Measurements from ENCODE around the gene ARRB1.
"Not testable (repeated sequence)": the region's sequence is repeated elsewhere in the genome, so short reads cannot be mapped to it uniquely, and the experiment has no call there.

The ARRB1 gene

DNA sequence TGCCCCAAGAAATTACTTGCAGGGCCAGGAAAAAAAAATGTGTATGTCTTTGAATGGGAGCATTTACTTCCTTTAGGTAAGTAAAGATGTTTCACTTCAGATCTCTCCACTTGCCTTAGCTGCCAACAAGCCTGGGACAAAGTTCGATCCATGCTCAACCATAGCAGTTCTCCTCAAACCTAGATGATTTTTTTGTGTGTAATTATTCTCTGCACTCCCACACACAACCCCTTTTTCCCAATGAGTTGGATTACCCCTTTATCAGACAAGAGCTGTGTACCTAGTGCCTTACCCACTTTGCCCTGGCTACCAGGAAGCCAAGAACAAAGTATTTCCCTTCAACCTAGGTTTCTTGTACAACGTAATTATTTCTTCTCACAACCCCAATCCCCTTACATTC lies 75.3 kb downstream of the ARRB1 start:
- no peak for DNase-seq (ENCODE audit: low read depth in 3 of 3)

GRCh38 chr11:75275581-75275980 lies 75.9 kb downstream of the ARRB1 start:
- peak; percentile 24 to 54 (median 38) for DNase-seq (ENCODE audit: low read depth in 3 of 3)

DNA sequence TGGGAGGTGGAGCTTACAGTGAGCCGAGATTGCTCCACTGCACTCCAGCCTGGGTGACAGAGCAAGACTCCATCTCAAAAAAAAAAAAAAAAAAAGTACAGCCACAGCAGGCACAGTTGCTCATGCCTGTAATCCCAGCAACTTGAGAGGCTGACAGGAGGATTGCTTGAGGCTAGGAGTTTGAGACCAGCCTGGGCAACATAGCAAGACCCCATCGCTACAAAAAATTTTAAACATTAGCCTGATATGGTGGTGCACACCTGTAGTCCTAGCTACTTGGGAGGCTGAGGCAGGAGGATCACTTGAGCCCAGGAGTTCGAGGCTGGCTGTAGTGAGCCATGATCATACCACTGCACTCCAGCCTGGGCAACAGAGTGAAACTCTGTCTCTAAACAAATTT lies 76.7 kb downstream of the ARRB1 start:
- DNase-seq (ENCODE audit: low read depth in 3 of 3) = not testable (repeated sequence)

DNA sequence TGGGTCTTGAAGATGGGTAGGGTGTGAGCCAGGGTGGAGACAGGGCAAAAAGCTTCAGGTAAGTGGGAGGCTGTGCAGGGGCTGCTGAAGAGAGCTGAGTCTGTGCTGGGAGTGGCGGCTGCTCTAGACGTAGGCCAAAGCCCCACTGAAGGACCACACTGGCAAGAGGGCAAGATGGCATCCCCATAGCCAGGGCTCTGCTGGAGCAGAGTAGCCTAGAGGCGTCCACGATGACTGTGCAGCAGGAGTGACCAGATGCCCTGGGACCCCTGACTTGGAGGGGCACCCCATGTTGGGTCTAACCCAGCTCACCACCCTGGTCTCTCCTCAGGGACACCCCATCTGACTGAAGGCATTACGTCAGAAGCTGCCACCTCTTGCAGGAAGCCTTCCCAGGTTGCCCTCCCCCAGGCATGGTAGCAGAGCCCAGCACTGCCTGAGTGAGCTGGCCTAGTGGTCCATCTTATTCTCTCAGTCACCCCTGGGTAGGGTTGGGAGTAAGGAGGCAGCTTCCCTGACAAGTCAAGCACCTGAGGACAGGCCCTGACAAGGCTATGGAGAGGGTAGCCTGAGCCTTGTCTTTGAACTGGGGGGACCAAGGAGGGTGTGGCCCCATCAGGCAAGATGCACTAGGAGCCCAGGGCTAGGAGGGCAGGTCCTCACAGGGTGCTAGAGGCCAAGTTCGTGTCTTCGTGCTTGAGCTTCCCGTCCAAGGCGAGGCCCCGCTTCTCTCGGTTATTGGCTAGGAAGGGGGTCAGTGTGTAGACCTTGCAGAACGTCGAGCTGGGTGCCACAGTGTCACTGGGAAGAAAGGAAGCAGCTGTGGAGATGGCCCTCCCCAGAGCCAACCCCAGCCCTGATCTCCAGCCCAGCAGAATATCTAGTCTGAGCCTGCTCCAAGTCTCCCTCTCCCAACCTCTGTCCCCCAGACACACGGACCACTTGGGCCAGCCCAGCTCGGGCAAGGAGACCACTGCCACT lies 77.8 kb downstream of the ARRB1 start:
- no peak for DNase-seq (ENCODE audit: low read depth in 3 of 3)

GRCh38 chr11:75272821-75273301 lies 78.6 kb downstream of the ARRB1 start:
- no peak for DNase-seq (ENCODE audit: low read depth in 3 of 3)

DNA sequence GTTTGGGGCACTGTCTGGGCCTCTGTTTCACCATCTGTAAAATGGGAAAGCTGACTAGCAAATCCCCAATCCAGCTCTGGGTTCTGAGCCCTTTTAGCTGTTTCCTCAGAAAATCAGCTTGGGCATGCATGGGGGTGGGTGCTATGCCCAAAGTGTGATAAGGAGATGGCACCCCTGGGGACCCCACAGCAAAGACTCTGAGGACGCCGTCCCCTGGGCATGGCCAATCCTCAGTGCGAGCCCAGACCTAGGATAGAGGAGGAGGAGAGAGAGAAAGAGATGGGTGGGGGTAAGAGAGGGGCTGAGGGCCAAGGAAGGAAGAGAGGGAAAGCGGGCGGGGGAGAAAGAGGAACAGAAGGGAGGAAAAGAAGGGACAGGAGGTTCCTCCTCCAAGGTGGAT lies 79.1 kb downstream of the ARRB1 start:
- DNase-seq (ENCODE audit: low read depth in 3 of 3) = no peak

GRCh38 chr11:75271730-75272129 lies 79.7 kb downstream of the ARRB1 start:
- DNase-seq (ENCODE audit: low read depth in 3 of 3) = no peak

DNA sequence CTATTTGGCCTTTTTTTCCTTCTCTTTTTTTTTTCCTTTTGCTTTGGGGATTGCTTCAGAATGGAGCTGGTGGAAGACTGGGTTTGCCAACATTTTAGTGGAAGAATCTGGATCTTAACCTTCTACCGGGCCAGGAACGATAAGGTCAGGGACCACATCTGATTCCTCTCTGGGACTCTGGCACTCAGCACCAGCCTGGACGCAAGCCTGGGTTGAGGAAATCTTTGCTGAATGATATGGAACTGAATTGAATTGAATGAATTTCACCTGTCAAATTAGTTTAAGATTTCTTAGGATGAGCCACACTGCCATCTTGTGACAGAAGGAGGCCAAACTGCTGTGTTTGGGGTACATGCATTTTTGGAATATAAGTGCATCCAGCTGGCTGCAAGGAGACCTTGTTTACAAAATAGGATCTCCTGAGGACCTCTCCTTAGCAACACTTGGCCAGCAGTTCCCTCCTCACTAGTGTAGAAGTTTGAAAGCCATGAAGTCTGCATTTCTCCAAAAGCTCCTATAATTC lies 80.5 kb downstream of the ARRB1 start:
- no peak for DNase-seq (ENCODE audit: low read depth in 3 of 3)

DNA sequence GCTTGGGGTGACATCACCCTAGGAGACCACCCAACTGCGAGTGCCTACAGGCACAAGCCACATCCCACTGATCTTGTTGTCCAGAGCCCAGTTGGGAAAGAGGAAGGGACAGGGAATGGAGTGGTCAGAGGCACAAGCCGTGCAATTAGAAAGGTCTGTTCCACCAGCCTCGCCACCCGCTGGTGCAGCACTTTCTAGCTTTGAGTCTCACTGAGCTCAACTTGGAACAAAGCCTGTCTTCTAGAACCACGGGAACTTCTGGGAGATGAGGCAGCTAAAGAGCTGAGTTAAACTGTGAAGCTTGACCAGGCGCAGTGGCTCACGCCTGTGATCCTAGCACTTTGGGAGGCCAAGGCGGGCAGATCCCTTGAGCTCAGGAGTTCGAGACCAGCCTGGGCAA lies 81.6 kb downstream of the ARRB1 start:
- no peak for DNase-seq (ENCODE audit: low read depth in 3 of 3)

DNA sequence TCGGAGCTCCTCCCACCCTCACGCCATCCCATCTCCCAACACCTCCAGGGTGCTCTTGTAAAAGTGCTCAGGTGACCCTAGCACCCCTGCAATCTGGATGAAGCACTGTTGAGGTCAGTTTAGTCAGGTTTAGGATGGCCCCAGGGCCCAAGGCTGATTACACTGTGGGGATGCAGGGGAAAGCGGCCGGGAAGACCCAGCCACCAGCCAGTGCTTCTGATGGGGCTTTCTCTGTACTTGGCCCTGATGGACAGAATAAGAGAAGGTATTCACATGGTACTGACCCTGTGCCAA lies 82.1 kb downstream of the ARRB1 start:
- DNase-seq (ENCODE audit: low read depth in 3 of 3) = no peak

DNA sequence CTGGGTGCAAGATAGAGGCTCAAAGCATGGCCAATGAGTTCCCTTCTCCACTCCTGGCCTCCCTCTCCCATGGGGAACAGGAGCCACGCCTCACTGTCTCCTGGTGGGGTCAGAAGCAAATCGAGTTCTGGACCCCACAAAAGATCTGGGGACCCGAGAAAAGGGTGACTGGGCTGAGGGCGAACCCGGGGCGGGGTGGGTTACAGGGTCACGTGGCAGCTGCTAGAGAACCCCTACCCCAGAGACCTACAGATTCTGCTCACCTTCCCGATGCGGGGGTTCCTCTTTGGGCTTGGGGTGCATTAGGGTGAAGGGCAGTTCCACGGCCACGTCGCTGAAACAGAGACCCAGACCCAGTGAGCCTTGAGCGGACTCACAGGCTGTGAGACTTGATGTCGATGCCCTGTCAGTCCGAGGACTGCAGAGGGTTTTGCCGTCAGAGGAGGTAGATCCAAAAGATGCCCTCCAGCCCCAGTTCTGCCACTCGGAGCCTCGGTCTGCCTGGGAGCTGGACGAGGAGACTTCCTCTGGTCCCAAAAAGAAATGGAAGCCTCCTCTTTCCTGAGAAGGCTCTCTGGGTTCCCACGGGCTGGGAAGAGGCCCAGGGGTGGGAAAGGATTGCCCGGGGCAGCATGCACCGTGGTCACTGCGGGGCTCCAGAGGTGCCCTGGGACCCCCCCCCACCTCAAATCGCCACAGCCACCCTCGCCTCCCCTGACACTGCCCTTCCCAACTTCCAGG lies 82.7 kb downstream of the ARRB1 start:
- no peak for DNase-seq (ENCODE audit: low read depth in 3 of 3)

DNA sequence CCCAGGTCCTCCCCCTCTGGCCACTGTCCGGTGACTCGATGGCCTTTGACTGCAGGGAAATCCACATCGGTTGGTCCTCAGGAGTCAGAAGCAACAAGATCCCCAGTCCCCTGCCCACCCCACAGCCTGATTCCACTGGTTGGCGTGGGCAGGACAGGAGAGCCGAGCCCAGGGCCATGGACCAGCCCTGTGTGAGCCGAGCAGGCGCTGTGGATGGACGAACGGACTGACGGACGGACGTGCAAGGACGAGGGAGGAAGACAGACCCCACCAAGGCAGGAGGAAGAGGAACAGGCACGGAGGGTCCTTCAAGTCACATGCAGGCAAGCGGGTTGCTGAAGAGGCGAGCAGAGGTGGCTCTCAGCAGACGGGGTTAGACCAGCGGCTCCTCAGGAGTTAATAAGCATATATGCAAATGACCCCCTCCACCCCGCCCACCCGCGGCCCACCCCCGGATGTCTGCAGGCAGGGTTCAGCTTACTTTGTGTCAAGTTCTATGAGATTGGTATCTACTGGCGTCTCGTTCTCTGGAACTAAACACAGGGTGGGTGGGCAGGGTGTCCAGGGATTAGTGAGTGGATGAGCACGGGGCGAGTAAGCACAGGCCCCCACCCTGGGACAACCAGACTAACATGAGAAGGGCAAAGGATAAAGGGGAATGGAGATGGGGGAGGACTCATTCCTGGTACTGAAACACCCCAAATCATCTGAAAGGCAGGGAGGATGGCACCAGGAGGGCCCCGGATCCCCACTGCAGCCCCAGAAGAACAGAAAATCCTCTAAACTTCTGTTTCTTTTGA lies 84.1 kb downstream of the ARRB1 start:
- DNase-seq (ENCODE audit: low read depth in 3 of 3) = no peak

GRCh38 chr11:75265851-75266531 lies 85.5 kb downstream of the ARRB1 start:
- DNase-seq (ENCODE audit: low read depth in 3 of 3) = no peak

DNA sequence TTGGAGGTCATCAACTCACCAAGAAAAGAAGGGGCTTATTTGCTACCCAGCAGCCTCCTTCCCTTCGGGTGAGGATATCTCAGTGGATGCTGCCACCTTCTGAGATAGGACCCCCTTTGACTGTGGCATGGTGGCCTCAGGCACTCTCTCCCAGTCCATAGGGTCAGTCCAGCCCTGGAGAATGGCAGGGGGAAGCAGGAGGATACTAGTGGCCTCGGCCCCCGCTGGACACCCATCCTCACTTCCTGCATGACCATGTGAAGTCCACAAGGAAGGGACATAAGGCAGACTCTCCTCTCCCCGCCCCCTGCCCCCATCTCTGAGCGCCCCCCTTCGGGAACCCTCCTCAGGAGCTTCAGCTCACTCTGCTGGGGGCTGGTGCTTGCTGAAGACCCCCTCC lies 86.5 kb downstream of the ARRB1 start:
- DNase-seq (ENCODE audit: low read depth in 3 of 3) = no peak

- DNase-seq (ENCODE audit: low read depth in 3 of 3) = no peak
These were observed 87.1 kb downstream of the ARRB1 start for GRCh38 chr11:75264356-75264755.

GRCh38 chr11:75263944-75264349 lies 87.5 kb downstream of the ARRB1 start:
- no peak for DNase-seq (ENCODE audit: low read depth in 3 of 3)

DNA sequence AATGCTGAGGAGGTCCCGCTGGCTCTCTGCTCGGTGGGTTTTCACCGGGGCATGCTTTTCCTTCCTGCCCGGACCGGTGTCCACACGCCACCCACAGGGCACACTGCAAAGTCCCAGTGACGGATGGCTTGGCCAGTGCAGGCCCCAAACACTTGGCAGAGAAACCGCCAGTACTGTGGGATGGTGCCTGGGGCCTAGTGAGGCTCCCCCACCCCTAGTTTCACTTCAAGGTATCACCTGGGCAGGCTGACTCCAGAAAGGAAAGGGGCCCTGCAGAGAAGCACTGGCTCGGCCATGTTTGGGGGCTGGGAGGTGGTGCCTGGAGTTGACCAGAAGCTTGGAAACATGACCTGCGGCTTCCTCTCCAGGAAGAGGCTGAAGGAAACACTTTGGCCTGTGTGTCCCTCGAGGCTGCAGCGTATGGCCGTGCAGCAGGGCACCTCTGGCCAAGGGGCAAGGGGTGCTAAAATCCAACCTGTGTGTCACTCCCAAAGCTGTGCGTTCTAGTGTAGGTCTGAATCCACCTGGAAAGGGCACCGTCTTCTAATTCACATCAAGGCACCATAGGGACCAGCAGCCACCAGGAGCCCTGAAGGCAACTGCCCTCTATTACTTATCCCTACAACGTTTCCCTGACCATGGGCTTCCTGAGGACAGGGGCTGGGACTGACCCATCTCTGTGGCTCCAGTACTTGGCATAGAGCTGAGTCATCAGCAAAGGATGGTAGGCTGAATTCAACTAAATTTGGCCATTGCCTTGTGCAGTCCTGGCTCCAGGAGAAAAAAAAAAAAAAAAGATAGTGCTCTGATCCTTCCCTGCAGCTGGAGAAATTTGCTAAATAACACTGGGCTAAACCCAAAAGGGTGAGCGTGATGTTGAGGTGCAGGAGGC lies 88.3 kb downstream of the ARRB1 start:
- no peak for DNase-seq (ENCODE audit: low read depth in 3 of 3)

DNA sequence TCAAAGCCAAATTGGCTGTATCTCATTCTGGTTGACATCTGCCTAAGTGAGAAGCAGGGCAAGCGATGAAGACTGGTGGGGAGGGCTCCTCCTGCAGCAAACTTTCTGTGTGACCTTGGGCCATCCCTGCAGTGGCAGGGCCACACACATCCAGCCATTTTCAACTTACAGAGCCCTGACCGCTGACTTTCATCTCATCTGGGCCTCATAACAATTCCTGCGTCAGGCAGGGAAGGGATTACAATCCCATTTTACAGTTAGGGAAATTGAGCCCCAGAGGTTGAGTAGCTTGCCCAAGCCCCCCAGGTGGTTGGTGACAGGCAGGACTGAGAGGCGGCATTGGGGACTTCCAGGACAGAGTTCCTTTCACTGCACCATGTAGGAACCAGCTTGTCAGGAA lies 89.0 kb downstream of the ARRB1 start:
- DNase-seq (ENCODE audit: low read depth in 3 of 3) = no peak

GRCh38 chr11:75261902-75262361 lies 89.5 kb downstream of the ARRB1 start:
- DNase-seq (ENCODE audit: low read depth in 3 of 3) = no peak
